Measurements from ENCODE around the gene UBFD1. TPM values are rescaled to one million over a fixed set of nuclear protein-coding genes. Genes with fewer than 3 reads are reported as not detected.

UBFD1 gene
- total RNA-seq, 4 donors from 2014 or later: 26.5 to 142 (median 67.0) TPM

DNA sequence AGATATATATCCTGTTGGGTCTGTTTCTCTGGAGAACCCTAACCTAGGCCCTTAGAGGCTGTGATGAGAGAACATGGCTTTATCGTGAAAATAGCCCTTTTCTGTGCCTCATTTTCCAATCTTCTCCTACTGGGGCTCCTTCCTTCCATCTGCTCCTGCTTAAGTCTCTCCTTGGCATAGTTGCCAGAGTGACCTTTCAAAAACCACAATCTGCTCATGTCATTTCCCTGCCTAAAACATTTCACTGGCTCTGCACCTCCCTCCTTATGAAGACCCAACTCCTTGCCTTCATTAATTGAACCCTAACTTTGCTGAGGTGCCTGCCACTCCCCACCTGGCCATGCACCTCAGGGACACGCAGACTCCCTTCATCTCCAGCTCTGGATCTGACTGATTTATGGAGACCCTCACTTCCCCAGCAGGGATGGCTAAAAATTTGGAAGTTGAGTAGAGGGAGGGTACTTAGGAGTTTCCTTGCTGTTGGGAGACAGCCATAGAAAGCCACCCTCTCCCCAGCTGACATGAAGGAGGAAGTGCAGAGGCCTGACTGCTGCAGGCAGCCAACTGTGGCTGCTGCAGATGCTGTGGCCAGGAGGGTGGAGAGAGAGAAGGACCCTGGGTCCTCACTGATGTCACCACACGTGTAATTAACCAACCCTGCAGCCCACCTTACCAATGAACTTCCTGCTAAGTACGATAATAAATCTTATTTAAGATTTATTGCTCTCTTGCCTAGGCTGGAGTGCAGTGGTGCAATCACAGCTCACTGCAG, 41.0 kb upstream of the UBFD1 start:
- no peaks in the 10 kb centered on the region for H3K4me1 ChIP-seq
- H3K9me3 ChIP-seq: no peaks in the 10 kb centered on the region
- H3K27ac ChIP-seq: no peak overlapping the region
- H3K4me3 ChIP-seq: no peak overlapping the region
- no peaks in the 10 kb centered on the region for H3K27me3 ChIP-seq
- intact Hi-C loops (cut with DNase I; ENCODE audit: low total_unique reads): no loop called here
- no peaks in the 10 kb centered on the region for H3K36me3 ChIP-seq
- DNase-seq: no peak
- TF ChIP-seq, protein P1, sequence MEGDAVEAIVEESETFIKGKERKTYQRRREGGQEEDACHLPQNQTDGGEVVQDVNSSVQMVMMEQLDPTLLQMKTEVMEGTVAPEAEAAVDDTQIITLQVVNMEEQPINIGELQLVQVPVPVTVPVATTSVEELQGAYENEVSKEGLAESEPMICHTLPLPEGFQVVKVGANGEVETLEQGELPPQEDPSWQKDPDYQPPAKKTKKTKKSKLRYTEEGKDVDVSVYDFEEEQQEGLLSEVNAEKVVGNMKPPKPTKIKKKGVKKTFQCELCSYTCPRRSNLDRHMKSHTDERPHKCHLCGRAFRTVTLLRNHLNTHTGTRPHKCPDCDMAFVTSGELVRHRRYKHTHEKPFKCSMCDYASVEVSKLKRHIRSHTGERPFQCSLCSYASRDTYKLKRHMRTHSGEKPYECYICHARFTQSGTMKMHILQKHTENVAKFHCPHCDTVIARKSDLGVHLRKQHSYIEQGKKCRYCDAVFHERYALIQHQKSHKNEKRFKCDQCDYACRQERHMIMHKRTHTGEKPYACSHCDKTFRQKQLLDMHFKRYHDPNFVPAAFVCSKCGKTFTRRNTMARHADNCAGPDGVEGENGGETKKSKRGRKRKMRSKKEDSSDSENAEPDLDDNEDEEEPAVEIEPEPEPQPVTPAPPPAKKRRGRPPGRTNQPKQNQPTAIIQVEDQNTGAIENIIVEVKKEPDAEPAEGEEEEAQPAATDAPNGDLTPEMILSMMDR (IDR thresholded peaks at IDR 0.05): no peak
- TF ChIP-seq POLR2A (IDR thresholded peaks at IDR 0.05): no peak

DNA sequence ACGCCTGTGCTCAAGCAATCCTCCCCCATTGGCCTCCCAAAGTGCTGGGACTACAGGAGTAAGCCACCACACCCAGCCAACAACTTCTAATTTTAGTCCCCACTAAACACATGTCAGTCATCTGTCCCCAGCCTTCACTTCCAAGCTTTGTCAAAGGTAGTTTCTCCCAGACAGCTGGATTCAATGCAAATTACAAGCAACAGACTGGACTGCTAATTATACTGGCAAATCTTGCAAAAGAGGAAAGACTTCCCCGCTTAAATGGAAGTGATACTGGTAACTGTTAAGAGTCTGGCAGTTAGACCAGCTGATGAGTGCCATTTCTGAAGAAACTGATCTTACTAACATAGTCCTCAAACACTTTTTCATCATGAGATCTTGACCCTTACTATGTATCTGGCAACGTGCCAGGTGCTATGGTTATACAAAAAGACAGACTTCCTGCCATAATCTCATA, 39.1 kb upstream of the UBFD1 start:
- TF ChIP-seq POLR2A (IDR thresholded peaks at IDR 0.05): no peak
- TF ChIP-seq, protein P1 (IDR thresholded peaks at IDR 0.05): no peak
- no peaks in the 10 kb centered on the region for H3K27me3 ChIP-seq
- H3K4me3 ChIP-seq: no peak overlapping the region
- no peak overlapping the region for H3K27ac ChIP-seq
- intact Hi-C loops (cut with DNase I; ENCODE audit: low total_unique reads): no loop called here
- DNase-seq: no peak
- H3K4me1 ChIP-seq: no peaks in the 10 kb centered on the region
- H3K36me3 ChIP-seq: no peaks in the 10 kb centered on the region
- no peaks in the 10 kb centered on the region for H3K9me3 ChIP-seq

DNA sequence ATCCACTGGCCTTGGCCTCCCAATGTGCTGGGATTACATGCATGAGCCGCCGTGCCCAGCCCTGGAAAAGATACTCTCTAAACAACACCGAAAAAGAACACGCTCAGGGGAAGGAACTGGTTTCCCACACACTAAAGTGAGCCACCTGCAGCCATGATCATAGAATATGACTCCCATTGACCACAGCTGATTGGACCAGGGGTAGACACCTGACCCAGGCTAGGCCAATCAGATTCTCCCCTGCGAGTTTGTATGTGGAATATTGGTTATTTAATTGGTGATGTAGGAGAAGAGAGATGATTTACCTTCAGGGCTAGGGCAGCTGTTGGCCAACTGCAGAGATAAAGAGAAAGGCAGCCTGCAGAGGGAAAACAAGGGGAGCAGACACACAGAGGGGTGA, 38.2 kb upstream of the UBFD1 start:
- Histone ChIP-seq H3K4me1 (no peaks in the 10 kb centered on the region), H3K27ac (no peak overlapping the region), H3K9me3 (no peaks in the 10 kb centered on the region), H3K27me3 (no peaks in the 10 kb centered on the region), H3K36me3 (no peaks in the 10 kb centered on the region), H3K4me3 (no peak overlapping the region)
- intact Hi-C loops (cut with DNase I; ENCODE audit: low total_unique reads): no loop called here
- DNase-seq: no peak
- no peak for TF ChIP-seq POLR2A (IDR thresholded peaks at IDR 0.05)
- TF ChIP-seq, protein P1 (IDR thresholded peaks at IDR 0.05): no peak

DNA sequence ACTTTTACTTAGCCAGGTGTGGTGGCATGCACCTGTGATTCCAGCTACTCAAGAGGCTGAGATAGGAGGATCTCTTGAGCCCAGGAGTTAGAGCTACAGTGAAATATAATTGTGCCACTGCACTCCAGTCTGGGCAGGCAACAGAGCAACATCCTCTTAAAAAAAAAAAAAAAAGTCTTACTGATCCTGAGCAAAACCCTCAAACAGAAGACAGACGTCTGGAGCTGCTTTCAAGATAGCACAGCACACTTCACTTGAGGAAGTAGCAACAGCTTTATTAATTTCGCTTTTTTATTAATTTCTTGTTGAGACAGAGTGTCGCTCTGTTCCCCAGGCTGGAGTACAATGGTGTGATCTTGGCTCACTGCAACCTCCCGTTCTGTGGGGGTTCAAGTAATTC, 37.0 kb upstream of the UBFD1 start:
- DNase-seq: no peak
- Histone ChIP-seq H3K4me3 (no peak overlapping the region), H3K27ac (no peak overlapping the region), H3K36me3 (no peaks in the 10 kb centered on the region), H3K9me3 (no peaks in the 10 kb centered on the region), H3K4me1 (no peaks in the 10 kb centered on the region), H3K27me3 (no peaks in the 10 kb centered on the region)
- TF ChIP-seq, protein P1 (IDR thresholded peaks at IDR 0.05): no peak
- no peak for TF ChIP-seq POLR2A (IDR thresholded peaks at IDR 0.05)
- intact Hi-C loops (cut with DNase I; ENCODE audit: low total_unique reads): no loop called here

DNA sequence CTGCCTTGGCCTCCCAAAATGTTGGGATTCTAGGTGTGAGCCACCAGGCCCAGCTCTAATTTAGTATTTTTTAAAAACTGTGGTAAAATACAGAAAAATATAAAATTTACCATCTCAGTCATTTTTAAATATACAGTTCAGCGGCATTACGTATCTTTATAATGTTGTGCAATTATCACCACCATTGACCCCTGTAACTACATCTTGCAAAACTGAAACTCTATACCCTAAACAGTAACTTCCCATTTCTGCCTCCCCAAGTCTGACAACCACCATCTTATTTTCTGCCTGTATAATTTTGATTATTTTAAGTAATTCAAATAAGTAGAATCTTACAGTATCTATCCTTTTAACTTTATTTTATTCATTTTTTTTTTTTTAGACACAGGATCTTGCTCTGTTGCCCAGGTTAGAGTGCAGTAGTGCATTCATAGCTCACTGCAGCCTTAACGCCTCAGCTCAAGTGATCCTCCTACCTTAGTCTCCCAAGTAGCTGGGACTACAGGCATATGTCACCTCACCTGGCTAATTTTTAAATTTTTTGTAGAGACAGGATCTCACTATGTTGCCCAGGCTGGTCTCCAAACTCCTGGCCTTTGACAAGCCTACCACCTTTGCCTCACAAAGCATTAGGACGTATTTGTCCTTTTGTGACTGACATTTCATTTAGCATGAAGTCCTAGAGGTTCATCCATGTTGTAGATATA, 36.3 kb upstream of the UBFD1 start:
- H3K9me3 ChIP-seq: no peaks in the 10 kb centered on the region
- no peak overlapping the region for H3K4me3 ChIP-seq
- H3K36me3 ChIP-seq: no peaks in the 10 kb centered on the region
- intact Hi-C loops (cut with DNase I; ENCODE audit: low total_unique reads): no loop called here
- no peaks in the 10 kb centered on the region for H3K4me1 ChIP-seq
- H3K27ac ChIP-seq: no peak overlapping the region
- H3K27me3 ChIP-seq: no peaks in the 10 kb centered on the region
- no peak for TF ChIP-seq POLR2A (IDR thresholded peaks at IDR 0.05)
- TF ChIP-seq, protein P1 (IDR thresholded peaks at IDR 0.05): no peak
- DNase-seq: no peak
